HL-60 (cell line): ENCODE data around the gene DEXI.

ENCODE experiments used
- GABPA ChIP-seq: IDR thresholded peaks from 2 replicates; pipeline ENCODE4 v1.6.1; 2012; ENCODE audit warnings: low read depth
- TF ChIP-seq, protein P1 (sequence below): IDR thresholded peaks from one replicate; pipeline ENCODE4 v1.5.1; 2011; ENCODE audit warnings: low read length, control low read depth, inconsistent platforms; ENCODE audit not compliant: insufficient read depth

DNA sequence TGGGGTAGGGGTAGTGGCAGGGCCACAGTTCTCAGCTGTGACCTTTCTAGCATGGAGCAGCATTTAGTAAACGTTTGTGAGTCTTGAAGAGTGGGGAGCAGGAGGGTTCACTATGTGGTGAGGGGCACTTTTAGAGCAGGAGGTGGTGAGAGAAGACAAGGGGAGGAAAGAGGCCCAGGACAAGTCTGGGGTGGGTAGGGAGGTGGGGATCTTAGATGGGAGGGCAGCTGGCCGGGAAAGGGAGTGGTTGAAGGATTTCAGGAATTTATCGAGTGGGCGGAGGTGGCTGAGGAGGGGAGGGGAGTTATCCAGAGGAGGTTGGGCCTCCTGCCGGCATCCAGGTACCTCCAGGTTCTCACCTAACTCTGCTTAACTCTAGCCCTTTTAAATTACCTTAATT, 4.0 kb upstream of the DEXI start:
- no peak for TF ChIP-seq GABPA
- TF ChIP-seq, protein P1, sequence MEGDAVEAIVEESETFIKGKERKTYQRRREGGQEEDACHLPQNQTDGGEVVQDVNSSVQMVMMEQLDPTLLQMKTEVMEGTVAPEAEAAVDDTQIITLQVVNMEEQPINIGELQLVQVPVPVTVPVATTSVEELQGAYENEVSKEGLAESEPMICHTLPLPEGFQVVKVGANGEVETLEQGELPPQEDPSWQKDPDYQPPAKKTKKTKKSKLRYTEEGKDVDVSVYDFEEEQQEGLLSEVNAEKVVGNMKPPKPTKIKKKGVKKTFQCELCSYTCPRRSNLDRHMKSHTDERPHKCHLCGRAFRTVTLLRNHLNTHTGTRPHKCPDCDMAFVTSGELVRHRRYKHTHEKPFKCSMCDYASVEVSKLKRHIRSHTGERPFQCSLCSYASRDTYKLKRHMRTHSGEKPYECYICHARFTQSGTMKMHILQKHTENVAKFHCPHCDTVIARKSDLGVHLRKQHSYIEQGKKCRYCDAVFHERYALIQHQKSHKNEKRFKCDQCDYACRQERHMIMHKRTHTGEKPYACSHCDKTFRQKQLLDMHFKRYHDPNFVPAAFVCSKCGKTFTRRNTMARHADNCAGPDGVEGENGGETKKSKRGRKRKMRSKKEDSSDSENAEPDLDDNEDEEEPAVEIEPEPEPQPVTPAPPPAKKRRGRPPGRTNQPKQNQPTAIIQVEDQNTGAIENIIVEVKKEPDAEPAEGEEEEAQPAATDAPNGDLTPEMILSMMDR: no peak
